ENCODE measurements around the gene SLC4A1.
"Not testable (repeated sequence)": the region's sequence is repeated elsewhere in the genome, so short reads cannot be mapped to it uniquely, and the experiment has no call there.

The SLC4A1 gene

DNA sequence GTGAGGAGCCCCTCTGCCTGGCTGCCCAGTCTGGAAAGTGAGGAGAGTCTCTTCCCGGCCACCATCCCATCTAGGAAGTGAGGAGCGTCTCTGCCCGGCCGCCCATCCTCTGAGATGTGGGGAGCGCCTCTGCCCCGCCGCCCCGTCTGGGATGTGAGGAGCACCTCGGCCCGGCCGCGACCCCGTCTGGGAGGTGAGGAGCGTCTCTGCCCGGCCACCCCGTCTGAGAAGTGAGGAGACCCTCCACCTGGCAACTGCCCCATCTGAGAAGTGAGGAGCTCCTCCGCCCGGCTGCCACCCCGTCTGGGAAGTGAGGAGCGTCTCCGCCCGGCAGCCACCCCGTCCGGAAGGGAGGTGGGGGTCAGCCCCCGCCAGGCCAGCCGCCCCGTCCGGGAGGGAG lies 30.0 kb downstream of the SLC4A1 start:
- H4K91ac ChIP-seq (ENCODE audit: low read depth, low read length, poor library complexity); H3K18ac ChIP-seq (ENCODE audit: low read length); H3K4me3 ChIP-seq (ENCODE audit: low read length in 2 of 2); H3K4me1 ChIP-seq (ENCODE audit: control insufficient read depth in 2 of 2, insufficient read depth in 1 of 2, low read depth in 1 of 2, low read length in 2 of 2); H3K36me3 ChIP-seq (replicated peaks in 1 of 2; ENCODE audit: control insufficient read depth in 2 of 2, insufficient read depth in 2 of 2, low read length in 2 of 2); H3K27ac ChIP-seq (replicated peaks; ENCODE audit: low read length); DNase-seq (ENCODE audit: low spot score); H3K23ac ChIP-seq (ENCODE audit: low read depth, low read length, poor library complexity); H2AK5ac ChIP-seq (ENCODE audit: low read depth, low read length); H2AFZ ChIP-seq (ENCODE audit: low read length); H3K14ac ChIP-seq (ENCODE audit: low read length); H3K79me1 ChIP-seq (ENCODE audit: low read depth, low read length); H2BK15ac ChIP-seq (ENCODE audit: low read length); H3K9me3 ChIP-seq (replicated peaks in 1 of 2; ENCODE audit: control insufficient read depth in 2 of 2, insufficient read depth in 1 of 2, low read depth in 1 of 2, low read length in 2 of 2); H3K9ac ChIP-seq (ENCODE audit: low read depth, low read length, poor library complexity); H2BK120ac ChIP-seq (ENCODE audit: low read depth, low read length); H2BK12ac ChIP-seq (ENCODE audit: low read length); H3K4ac ChIP-seq (ENCODE audit: low read length); H4K8ac ChIP-seq (ENCODE audit: low read depth, low read length); H3K27me3 ChIP-seq (ENCODE audit: control insufficient read depth in 3 of 3, insufficient read depth in 3 of 3, low read depth in 1 of 3, low read length in 3 of 3); H3K4me2 ChIP-seq (ENCODE audit: insufficient read depth, low read length, poor library complexity, severe bottlenecking); H2BK5ac ChIP-seq (ENCODE audit: low read length): not testable (repeated sequence)
- WGBS, 2 donors (ENCODE audit: extremely low coverage in 2 of 2, insufficient read length in 2 of 2, insufficient replicate concordance in 1 of 2): no CpG with 5 or more reads among the region's 28 CpGs

DNA sequence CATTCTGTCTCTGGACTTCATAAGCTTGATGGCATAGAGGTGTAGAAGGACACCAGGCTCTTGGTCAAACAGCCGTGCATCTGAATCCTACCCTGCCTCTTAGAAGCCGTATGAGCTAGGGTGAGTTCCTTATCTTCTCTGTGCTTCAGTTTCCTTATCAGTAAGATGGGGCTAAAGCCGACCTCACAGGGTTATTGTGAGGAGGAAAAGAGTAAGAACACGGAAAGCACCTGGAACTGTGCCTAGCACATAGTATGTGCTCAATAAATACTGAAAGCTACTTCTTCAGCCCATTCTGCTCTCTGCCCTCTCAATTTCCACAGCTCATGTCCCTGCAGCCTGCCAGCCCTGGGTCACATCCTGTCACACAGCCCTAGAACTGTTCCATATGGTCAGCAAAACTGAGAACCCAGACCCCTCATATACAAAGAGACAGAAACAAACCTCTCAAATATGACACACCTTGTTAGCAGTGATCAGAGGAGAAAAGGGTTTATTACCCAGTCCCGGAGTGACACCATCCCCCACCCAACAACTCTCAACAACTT lies 31.4 kb downstream of the SLC4A1 start:
- no peak overlapping the region for H2BK120ac ChIP-seq (ENCODE audit: low read depth, low read length)
- H4K8ac ChIP-seq (ENCODE audit: low read depth, low read length): no peak overlapping the region
- no peaks in the 10 kb centered on the region for H3K4me1 ChIP-seq (ENCODE audit: control insufficient read depth in 2 of 2, insufficient read depth in 1 of 2, low read depth in 1 of 2, low read length in 2 of 2)
- H3K4me2 ChIP-seq (ENCODE audit: insufficient read depth, low read length, poor library complexity, severe bottlenecking): no peak overlapping the region
- H3K9me3 ChIP-seq (replicated peaks in 1 of 2; ENCODE audit: control insufficient read depth in 2 of 2, insufficient read depth in 1 of 2, low read depth in 1 of 2, low read length in 2 of 2): peaks cover 0 to 4% of the 10 kb centered on the region in 2 donors
- H3K18ac ChIP-seq (ENCODE audit: low read length): no peak overlapping the region
- no peak overlapping the region for H2BK5ac ChIP-seq (ENCODE audit: low read length)
- no CpG with 5 or more reads among the region's 5 CpGs for WGBS, 2 donors (ENCODE audit: extremely low coverage in 2 of 2, insufficient read length in 2 of 2, insufficient replicate concordance in 1 of 2)
- H3K14ac ChIP-seq (ENCODE audit: low read length): no peak overlapping the region
- no peak for DNase-seq (ENCODE audit: low spot score)
- H2BK15ac ChIP-seq (ENCODE audit: low read length): no peak overlapping the region
- no peak overlapping the region for H3K4me3 ChIP-seq (ENCODE audit: low read length in 2 of 2)
- H2AFZ ChIP-seq (ENCODE audit: low read length): no peak overlapping the region
- H2AK5ac ChIP-seq (ENCODE audit: low read depth, low read length): no peak overlapping the region
- no peak overlapping the region for H3K23ac ChIP-seq (ENCODE audit: low read depth, low read length, poor library complexity)
- no peak overlapping the region for H2BK12ac ChIP-seq (ENCODE audit: low read length)
- no peak overlapping the region for H3K4ac ChIP-seq (ENCODE audit: low read length)
- H4K91ac ChIP-seq (ENCODE audit: low read depth, low read length, poor library complexity): no peak overlapping the region
- no peak overlapping the region for H3K9ac ChIP-seq (ENCODE audit: low read depth, low read length, poor library complexity)
- H3K36me3 ChIP-seq (replicated peaks in 1 of 2; ENCODE audit: control insufficient read depth in 2 of 2, insufficient read depth in 2 of 2, low read length in 2 of 2): no peaks in the 10 kb centered on the region
- peaks cover 0 to 4% (median 0%) of the 10 kb centered on the region in 3 experiments for H3K27me3 ChIP-seq (ENCODE audit: control insufficient read depth in 3 of 3, insufficient read depth in 3 of 3, low read depth in 1 of 3, low read length in 3 of 3)
- H3K27ac ChIP-seq (replicated peaks; ENCODE audit: low read length): no peak overlapping the region
- no peaks in the 10 kb centered on the region for H3K79me1 ChIP-seq (ENCODE audit: low read depth, low read length)

DNA sequence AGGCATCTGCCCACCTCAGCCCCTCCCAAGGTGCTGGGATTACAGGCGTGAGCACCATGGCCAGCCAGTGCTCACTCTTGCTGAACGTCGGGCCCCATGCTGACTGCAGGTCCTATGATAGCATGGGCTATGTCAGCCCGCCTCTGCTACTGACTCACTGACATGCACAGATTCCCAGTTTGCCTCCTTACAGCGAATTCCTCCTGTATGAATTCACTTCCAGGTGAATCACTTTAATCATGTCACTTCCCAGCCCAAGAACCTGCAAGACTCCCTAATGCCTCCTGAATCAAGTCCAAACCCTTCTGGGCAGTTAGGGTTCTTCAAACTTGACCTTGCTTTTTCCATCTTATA lies 32.4 kb downstream of the SLC4A1 start:
- no CpG with 5 or more reads among the region's 5 CpGs for WGBS, 2 donors (ENCODE audit: extremely low coverage in 2 of 2, insufficient read length in 2 of 2, insufficient replicate concordance in 1 of 2)
- Histone ChIP-seq H3K27me3 (ENCODE audit: control insufficient read depth in 3 of 3, insufficient read depth in 3 of 3, low read depth in 1 of 3, low read length in 3 of 3) (peaks cover 0 to 7% (median 0%) of the 10 kb centered on the region in 3 experiments), H3K23ac (ENCODE audit: low read depth, low read length, poor library complexity) (no peak overlapping the region), H3K4me2 (ENCODE audit: insufficient read depth, low read length, poor library complexity, severe bottlenecking) (no peak overlapping the region), H2BK120ac (ENCODE audit: low read depth, low read length) (no peak overlapping the region), H3K4me3 (ENCODE audit: low read length in 2 of 2) (no peak overlapping the region), H4K8ac (ENCODE audit: low read depth, low read length) (no peak overlapping the region), H2BK15ac (ENCODE audit: low read length) (no peak overlapping the region), H3K36me3 (replicated peaks in 1 of 2; ENCODE audit: control insufficient read depth in 2 of 2, insufficient read depth in 2 of 2, low read length in 2 of 2) (no peaks in the 10 kb centered on the region), H2AK5ac (ENCODE audit: low read depth, low read length) (no peak overlapping the region), H3K9me3 (replicated peaks in 1 of 2; ENCODE audit: control insufficient read depth in 2 of 2, insufficient read depth in 1 of 2, low read depth in 1 of 2, low read length in 2 of 2) (peaks cover 0 to 4% of the 10 kb centered on the region in 2 donors), H3K4ac (ENCODE audit: low read length) (no peak overlapping the region), H2BK5ac (ENCODE audit: low read length) (no peak overlapping the region), H3K27ac (replicated peaks; ENCODE audit: low read length) (no peak overlapping the region), H2BK12ac (ENCODE audit: low read length) (no peak overlapping the region), H3K79me1 (ENCODE audit: low read depth, low read length) (no peaks in the 10 kb centered on the region), H2AFZ (ENCODE audit: low read length) (no peak overlapping the region), H3K4me1 (ENCODE audit: control insufficient read depth in 2 of 2, insufficient read depth in 1 of 2, low read depth in 1 of 2, low read length in 2 of 2) (no peaks in the 10 kb centered on the region), H3K14ac (ENCODE audit: low read length) (peak overlapping the region; percentile 21), H3K18ac (ENCODE audit: low read length) (no peak overlapping the region), H3K9ac (ENCODE audit: low read depth, low read length, poor library complexity) (no peak overlapping the region), H4K91ac (ENCODE audit: low read depth, low read length, poor library complexity) (no peak overlapping the region)
- no peak for DNase-seq (ENCODE audit: low spot score)

DNA sequence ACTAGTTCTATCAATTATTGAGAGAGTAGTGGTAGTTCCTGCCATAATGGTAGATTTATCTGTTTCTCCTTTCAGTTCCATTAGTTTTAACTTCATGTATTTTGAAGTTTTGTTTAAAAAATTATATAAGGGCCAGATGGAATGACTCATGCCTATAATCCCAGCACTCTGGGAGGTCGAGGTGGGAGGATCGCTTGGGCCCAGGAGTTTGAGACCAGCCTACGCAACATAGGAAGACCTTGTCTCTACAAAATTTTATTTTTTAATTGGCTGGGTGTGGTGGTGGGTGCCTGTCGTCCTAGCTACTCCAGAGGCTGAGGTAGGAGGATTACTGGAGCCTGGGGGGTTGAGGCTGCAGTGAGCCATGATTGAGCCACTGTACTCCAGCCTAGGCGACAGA lies 34.4 kb downstream of the SLC4A1 start:
- no peak overlapping the region for H3K23ac ChIP-seq (ENCODE audit: low read depth, low read length, poor library complexity)
- H3K9ac ChIP-seq (ENCODE audit: low read depth, low read length, poor library complexity): no peak overlapping the region
- H3K4ac ChIP-seq (ENCODE audit: low read length): no peak overlapping the region
- DNase-seq (ENCODE audit: low spot score): no peak
- no peak overlapping the region for H3K14ac ChIP-seq (ENCODE audit: low read length)
- no peak overlapping the region for H3K4me2 ChIP-seq (ENCODE audit: insufficient read depth, low read length, poor library complexity, severe bottlenecking)
- H3K27me3 ChIP-seq (ENCODE audit: control insufficient read depth in 3 of 3, insufficient read depth in 3 of 3, low read depth in 1 of 3, low read length in 3 of 3): peaks cover 0 to 17% (median 0%) of the 10 kb centered on the region in 3 experiments
- no peak overlapping the region for H3K27ac ChIP-seq (replicated peaks; ENCODE audit: low read length)
- H3K4me3 ChIP-seq (ENCODE audit: low read length in 2 of 2): no peak overlapping the region
- H2BK12ac ChIP-seq (ENCODE audit: low read length): no peak overlapping the region
- no CpG with 5 or more reads among the region's 5 CpGs for WGBS, 2 donors (ENCODE audit: extremely low coverage in 2 of 2, insufficient read length in 2 of 2, insufficient replicate concordance in 1 of 2)
- no peak overlapping the region for H2AK5ac ChIP-seq (ENCODE audit: low read depth, low read length)
- peaks cover 0 to 4% of the 10 kb centered on the region in 2 donors for H3K9me3 ChIP-seq (replicated peaks in 1 of 2; ENCODE audit: control insufficient read depth in 2 of 2, insufficient read depth in 1 of 2, low read depth in 1 of 2, low read length in 2 of 2)
- no peak overlapping the region for H2BK15ac ChIP-seq (ENCODE audit: low read length)
- no peak overlapping the region for H4K8ac ChIP-seq (ENCODE audit: low read depth, low read length)
- H4K91ac ChIP-seq (ENCODE audit: low read depth, low read length, poor library complexity): no peak overlapping the region
- H2AFZ ChIP-seq (ENCODE audit: low read length): no peak overlapping the region
- no peaks in the 10 kb centered on the region for H3K36me3 ChIP-seq (replicated peaks in 1 of 2; ENCODE audit: control insufficient read depth in 2 of 2, insufficient read depth in 2 of 2, low read length in 2 of 2)
- H3K79me1 ChIP-seq (ENCODE audit: low read depth, low read length): no peaks in the 10 kb centered on the region
- no peak overlapping the region for H2BK120ac ChIP-seq (ENCODE audit: low read depth, low read length)
- H3K18ac ChIP-seq (ENCODE audit: low read length): no peak overlapping the region
- H3K4me1 ChIP-seq (ENCODE audit: control insufficient read depth in 2 of 2, insufficient read depth in 1 of 2, low read depth in 1 of 2, low read length in 2 of 2): no peaks in the 10 kb centered on the region
- H2BK5ac ChIP-seq (ENCODE audit: low read length): no peak overlapping the region
